Left colon (tissue), 2 donors: ENCODE measurements around the gene EFCAB3. TPM values are rescaled to one million over a fixed set of nuclear protein-coding genes. Genes with fewer than 3 reads are reported as not detected.
"Not testable (repeated sequence)": the region's sequence is repeated elsewhere in the genome, so short reads cannot be mapped to it uniquely, and the experiment has no call there.

Experiments
- ATAC-seq: fragments of 200-7000 bp; cut with Tn5 transposase; one replicate; pipeline ENCODE4 v1.9.1; 2020; ENCODE audit warnings: mild to moderate bottlenecking, moderate library complexity
- DNase-seq, 2 donors: peaks; one replicate each; pipeline ENCODE4 v3.0.0-alpha.2; 2020
- intact Hi-C, 2 donors: fragments of 100-400 bp; cut with DNase I in 1 of 2; cut with micrococcal nuclease in 1 of 2; formaldehyde crosslinking; loops; one replicate each; pipeline versions ENCODE4 v1.11.2 to v1.14.0; 2022; cut with DNase I, micrococcal nuclease
- long read RNA-seq: library from polyadenylated mRNA; unstranded; transcript quantifications from one replicate; pipeline ENCODE4 v2.0.0, GENCODE V29; 2021
- total RNA-seq, 2 donors: library from RNA; stranded (reverse); fragmentation: NEBNext Ultra II Directional; extraction: Animal tissue kit (Norgen Biotek cat#: 25700); gene quantifications; one replicate each; pipeline ENCODE4 v1.2.1, GENCODE V29; 2021
- donor health status: DM: no; HTN: no; CAD: no.
- donor health status: DM: yes; HTN: yes; CAD: no.

EFCAB3 gene
- not detected for total RNA-seq
- long read RNA-seq, result 0 reads

DNA sequence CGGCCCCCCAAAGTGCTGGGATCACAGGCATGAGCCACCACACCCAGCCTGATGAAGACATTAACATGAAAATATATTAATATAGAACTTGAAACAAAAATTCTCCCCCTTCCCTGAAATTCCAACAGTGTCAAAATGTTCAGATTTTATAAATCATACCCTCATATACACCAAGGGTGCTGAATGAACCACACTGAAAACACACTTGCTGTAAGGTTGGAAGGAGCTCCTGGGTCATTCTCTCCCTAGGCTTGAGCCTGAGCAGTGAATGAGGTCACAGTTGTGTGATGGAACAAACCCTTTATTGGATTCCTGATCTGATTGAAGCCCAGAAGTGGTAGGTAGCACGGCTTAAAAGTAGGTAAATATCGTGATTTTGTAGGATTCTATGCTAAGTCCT, at the start of gene EFCAB3:
Gene EFCAB3 (plus strand): TSS at position 301 of the 400 bp plus-strand sequence. CDS start 2,427 bp downstream, outside the sequence.
- ATAC-seq (no peak), DNase-seq (no peak)
- intact Hi-C loops, result no loop called here

DNA sequence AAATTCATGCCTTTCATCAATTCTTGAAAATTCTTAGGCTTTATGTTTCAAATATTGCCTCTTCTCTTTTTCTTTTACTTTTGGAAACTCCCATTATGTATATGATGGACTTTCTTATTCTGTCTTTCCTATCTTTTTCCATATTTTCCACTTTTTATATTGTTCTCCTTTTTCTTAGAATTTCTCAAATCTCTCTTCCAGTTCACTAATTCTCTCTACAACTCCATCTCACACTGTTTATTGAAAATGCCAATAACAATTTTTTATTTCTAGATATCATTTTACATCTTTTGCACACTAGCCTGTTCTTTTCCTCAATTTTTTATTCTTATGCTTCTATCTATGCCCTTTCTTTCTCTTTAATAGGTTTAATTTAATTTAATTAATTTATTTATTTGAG, 43.8 kb upstream of the EFCAB3 start:
- DNase-seq (no peak), ATAC-seq (no peak)
- intact Hi-C loops, result no loop called here

DNA sequence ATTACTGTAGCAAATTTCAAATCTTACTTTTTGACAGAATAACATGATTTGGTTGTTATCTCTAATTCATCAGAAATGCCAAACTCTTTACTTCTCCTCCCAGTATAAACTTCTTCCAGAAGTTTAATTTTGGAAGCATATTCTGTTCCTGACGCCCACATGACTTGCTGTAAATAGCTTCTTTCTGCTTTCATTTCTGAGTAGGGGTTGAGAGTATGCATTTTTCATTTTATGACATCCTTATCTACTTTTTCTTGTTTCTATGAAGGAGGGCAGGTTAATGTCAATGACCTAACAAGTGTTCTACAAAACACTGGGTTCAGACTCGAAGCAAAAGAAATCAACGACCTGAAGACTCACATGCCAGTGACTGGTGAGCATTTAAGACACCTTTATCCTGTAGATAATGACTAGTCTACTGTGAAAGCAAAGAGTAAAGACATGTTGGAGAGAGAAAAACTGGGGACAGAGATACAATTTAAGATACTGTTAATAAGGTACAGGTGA, 36.5 kb upstream of the EFCAB3 start:
- DNase-seq, result no peak

DNA sequence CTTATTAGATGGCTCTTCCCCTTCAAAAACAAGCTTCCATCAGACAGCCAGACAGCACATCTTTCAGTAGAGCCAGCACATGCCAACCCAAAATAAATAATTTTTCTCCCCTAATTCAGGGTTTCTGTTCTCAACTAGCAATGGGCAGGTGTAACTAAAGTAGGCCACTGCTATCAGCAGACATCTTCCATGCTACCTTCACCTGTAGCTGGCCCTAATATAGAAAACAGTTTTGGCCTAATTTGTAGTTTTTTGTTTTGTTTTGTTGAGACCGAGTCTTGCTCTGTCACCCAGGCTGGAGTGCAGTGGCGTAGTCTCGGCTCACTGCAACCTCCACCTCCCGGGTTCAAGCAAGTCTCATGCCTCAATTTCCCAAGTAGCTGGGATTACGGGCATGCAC, 29.2 kb upstream of the EFCAB3 start:
- ATAC-seq, result no peak
- DNase-seq, result no peak
- intact Hi-C loops, result no loop called here

More for the DNA sequence above, 36.5 kb upstream of the EFCAB3 start:
- intact Hi-C loops, result no loop called here
- ATAC-seq, result no peak

DNA sequence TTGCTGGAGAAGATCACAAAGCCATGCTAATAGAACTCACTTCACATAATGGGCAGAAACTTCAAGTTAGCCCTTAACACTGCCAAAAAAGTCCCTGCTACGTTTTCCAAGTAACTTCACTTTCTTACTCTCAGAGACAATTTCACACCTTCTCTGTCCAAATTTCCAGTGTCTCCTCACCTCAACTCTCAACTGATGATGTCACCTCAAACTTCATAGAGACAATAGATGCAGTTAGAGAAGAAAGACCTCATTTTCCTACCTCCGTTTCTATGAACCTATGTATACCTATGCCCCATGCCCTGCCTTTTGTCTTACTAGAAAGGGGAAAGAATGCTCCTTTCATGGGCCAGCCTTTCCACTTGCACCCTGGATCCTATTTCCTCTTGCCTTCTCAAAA, 14.2 kb upstream of the EFCAB3 start:
- intact Hi-C loops, result no loop called here
- no peak for ATAC-seq

DNA sequence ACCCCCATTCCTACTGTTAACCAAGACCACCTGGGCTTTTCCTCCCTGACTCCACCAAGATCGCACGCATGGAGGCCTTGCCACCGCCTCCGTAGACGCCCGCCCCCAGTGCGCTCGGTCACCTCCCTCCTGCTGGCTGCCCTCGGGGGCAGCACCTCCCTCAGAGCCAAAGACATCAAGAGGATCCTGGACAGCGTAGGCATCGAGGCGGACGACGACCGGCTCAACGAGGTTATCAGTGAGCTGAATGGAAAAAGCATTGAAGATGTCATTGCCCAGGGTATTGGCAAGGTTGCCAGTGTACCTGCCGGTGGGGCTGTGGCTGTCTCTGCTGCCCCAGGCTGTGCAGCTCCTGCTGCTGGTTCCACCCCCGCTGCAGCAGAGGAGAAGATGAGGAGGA, 1.2 kb downstream of the EFCAB3 start:
- no peak for ATAC-seq

More for the DNA sequence above, 14.2 kb upstream of the EFCAB3 start:
- no peak for DNase-seq

DNA sequence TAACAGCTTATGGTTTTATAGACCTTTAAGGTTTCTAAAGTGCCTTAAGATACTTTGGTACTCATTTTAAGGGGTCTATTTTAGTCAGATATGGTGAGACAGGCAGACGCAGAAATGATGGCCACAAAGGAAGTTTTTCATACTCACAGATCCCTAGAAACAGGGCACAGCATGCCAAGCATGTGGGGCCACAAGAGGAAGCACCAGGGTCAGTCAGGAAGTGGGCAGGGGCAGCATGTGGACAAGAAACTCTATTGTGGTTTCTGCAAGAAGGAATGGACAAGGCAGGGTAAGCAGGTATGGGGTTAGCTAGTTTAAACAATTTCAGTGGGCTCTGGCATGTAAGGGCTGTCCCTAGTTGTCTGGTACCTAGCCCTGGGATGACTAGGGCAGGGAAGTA, 8.5 kb downstream of the EFCAB3 start:
- intact Hi-C loops, result no loop called here
- DNase-seq (no peak), ATAC-seq (no peak)

More for the DNA sequence above, 1.2 kb downstream of the EFCAB3 start:
- intact Hi-C loops, result no loop called here
- no peak for DNase-seq

DNA sequence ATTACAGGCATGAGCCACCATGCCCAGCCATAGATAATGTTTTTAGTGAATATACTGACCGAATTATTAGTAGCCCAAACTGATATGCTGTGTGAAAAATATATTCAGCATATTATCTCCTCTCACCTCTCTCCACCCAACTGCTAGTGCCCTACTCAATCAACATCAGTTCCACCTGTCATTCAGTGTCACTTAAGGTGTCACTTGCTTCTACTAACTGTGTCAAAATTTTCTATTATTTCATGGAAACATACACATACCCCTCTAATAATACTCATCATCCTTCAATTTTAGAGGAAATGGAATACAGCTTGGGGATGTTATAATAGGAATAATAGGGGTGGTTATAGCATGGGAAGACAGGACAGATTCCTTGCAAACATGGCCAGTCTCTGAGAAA, 12.6 kb downstream of the EFCAB3 start:
- intact Hi-C loops, result no loop called here
- DNase-seq (no peak), ATAC-seq (no peak)

DNA sequence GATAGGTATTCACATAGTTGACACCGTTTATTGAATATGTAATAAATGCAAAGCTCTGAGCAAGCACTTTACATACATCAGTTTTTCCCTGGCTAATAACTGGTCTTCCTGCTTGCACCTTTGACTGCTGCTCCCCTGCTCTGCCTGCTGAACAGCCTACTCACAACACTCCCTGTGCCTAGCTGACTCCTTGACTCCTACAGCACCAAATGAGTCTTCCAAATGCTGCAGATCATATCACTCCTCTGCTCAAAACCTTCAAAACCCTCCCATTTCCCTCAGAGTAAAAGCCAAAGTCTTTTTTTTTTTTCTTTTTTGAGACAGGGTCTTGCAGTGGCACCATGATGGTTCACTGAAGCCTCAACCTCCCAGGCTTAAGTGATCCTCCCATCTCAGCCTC, 18.5 kb downstream of the EFCAB3 start:
- intact Hi-C loops, result no loop called here
- no peak for ATAC-seq
- DNase-seq, result no peak

DNA sequence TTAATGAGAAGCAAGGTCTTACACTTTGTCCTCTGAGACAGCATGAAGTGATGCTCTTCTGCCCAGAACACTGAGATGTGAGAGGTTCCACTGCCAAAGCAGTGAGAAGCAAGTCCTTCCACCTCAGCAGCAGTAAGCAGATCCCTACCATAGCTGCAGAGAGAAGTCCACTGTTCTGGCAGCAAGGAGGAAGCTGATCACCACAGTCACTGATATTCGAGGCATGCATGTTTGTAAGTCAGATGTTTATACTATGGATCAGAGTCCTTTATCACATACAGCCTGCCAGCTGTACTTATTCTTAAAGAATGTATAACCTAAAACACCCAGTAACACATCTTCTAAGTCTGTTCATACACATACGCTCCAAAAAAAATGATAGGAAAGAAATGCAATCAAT, 25.1 kb downstream of the EFCAB3 start:
- DNase-seq, result no peak
- ATAC-seq, result no peak
- intact Hi-C loops, result no loop called here

DNA sequence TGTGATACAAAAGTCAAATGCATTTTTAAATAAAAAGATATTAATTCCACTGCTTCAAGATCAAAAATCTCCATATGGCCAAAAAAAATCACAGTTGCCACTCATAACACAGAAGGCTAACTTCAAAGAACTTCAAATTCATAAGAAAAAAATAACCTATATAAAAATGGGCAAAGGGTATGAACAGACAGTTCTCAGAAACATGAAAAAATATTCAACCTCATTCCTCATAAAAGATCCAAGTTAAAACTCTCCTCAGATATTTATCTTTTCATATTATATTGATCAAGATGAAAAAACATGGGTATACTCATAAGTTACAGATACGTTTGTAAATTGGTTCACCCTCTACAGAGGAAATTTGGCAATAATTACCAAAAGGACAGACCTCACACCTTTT, 32.7 kb downstream of the EFCAB3 start:
- intact Hi-C loops, ATAC-seq: not testable (repeated sequence)

DNA sequence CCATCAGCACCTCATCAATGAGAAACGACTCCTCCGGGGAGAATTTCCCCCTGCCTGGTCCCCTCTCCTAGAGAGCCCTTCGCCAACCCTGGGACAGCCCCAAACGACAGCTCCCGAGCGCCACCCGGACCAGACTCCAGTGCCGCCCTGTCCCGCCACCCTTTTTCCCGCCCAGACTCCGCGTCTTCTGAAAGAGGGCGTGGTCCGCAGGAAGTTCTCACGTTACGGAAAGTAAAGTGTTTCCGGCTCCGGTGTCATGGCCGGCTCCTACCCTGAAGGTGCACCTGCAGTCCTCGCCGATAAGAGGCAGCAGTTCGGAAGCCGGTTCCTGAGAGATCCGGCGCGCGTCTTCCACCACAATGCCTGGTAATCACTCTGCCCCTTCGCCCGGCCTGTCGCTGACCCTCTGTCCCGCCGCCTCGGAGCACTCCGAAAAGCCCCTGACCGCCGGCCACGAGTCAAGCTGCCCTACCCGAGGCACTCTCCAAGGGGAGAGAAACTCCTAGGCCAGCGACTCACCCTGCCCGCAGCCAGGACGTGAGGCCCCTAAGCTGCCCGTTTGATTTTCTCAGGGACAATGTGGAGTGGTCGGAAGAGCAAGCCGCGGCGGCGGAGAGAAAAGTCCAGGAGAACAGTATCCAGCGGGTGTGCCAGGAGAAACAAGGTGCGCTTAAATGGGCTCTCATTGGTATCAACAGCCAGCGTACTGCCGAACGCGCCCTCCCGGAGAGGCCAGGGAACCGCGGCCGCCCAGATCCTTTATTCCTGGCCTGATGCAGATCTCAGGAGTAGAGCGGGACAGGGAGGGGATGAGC, 43.5 kb downstream of the EFCAB3 start, which contains the start of gene METTL2A:
Gene METTL2A (plus strand): TSS at position 251 of the 815 bp plus-strand sequence. CDS start 6 bp downstream, at position 257.
- DNase-seq (peak; percentile 90), ATAC-seq (peak; percentile 89)
- intact Hi-C loops, result not testable (repeated sequence)

More for the DNA sequence above, 32.7 kb downstream of the EFCAB3 start:
- DNase-seq, result not testable (repeated sequence)

DNA sequence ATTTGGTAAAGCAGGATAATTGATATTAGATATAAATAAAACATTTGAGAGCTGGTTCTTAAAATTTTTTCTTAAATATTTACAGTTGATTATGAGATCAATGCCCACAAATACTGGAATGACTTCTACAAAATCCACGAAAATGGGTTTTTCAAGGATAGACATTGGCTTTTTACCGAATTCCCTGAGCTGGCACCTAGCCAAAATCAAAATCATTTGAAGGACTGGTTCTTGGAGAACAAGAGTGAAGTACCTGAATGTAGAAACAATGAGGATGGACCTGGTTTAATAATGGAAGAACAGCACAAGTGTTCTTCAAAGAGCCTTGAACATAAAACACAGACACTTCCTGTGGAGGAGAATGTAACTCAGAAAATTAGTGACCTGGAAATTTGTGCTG, 45.9 kb downstream of the EFCAB3 start:
- intact Hi-C loops, ATAC-seq, DNase-seq: not testable (repeated sequence)

DNA sequence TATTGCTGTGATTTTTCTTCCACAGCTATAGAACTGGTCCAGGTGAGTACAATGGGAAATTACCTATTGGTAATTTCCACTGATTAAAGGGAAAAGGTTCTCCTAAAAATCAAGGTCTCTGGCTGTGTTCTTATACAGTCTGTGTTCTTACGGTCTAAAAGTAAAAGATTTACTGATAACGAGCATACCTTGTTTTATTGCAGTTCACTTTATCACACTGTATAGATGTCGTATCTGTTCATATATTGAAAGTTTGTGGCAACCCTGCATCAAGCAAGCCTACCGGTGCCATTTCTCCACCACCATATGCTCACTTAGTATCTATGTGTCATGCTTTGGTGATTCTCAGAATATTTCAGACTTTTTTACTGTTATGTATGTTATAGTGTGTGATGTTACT, 54.9 kb downstream of the EFCAB3 start:
- DNase-seq, intact Hi-C loops: not testable (repeated sequence)
- peak; percentile 90 for ATAC-seq

DNA sequence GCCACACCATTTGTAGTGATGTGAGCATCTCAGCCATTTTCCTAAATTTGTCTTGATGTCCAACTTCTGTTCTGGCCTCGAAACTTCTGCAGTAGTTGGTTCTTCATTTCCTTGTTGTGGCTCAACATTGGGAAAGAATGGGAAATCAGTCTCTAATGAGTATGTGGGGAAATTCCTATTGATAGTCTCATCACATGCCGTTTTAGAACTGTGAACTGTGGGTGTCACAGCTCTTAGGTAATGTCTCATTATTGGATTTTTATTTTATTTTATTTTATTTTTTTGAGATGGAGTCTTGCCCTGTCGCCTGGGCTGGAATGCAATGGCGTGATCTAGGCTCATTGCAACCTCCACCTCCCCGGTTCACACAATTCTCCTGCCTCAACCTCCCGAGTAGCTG, 60.8 kb downstream of the EFCAB3 start:
- DNase-seq, ATAC-seq, intact Hi-C loops: not testable (repeated sequence)

DNA sequence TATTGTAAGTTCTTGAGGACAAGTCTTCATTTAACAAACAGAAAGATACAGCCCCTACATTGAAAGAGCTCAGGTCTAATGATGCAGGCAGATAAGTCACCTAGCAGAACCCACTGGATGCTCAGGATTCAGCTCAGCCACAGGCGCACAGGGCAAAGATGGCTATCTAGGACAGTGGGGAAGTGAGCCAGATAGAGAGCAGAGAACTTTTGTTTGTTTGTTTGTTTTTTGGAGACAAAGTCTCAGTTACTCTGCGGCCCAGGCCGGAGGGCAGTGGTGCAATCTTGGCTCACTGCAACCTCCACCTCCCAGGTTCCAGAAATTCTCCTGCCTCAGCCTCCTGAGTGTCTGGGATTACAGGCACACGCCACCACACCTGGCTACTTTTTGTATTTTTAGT, 63.7 kb downstream of the EFCAB3 start:
- intact Hi-C loops, result no loop called here
- ATAC-seq, result no peak
- no peak for DNase-seq

DNA sequence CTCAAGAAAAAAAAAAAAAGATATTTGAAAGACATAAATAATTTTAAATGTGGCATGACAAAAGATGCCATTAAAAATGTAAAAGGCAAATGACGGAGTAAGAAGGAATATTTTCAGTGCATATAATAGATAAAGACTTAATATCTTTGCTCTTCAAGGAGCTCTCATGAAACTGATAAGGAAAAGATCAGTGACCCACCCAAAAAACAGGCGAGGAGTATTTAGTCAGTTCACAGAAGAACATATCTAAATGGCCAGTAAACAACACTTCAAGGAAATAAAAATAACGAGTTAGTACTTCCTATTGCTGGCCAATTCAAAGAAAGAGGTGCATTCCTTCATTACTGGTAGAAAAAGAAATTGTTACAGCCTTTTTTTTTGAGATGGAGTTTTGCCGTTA, 65.4 kb downstream of the EFCAB3 start:
- ATAC-seq, intact Hi-C loops, DNase-seq: not testable (repeated sequence)

DNA sequence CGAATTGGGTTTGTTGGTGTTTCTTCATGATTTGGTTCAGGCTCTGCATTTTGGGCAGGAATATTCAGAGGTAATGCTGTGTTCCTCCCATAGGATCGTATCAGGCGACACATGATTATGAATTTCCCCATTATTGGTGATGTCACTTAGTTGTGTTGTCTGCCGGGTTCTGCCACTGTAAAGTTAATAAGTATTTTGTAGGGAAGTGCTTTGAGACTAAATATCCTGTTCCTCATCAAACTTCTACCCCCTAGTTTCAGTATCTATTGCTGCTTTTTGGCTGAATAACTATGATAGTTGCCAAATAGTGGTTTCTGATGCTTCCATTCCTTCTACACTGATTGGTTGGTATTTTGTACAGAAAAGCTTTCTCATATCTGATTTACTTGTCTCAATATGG, 71.8 kb downstream of the EFCAB3 start:
- DNase-seq, intact Hi-C loops, ATAC-seq: not testable (repeated sequence)

DNA sequence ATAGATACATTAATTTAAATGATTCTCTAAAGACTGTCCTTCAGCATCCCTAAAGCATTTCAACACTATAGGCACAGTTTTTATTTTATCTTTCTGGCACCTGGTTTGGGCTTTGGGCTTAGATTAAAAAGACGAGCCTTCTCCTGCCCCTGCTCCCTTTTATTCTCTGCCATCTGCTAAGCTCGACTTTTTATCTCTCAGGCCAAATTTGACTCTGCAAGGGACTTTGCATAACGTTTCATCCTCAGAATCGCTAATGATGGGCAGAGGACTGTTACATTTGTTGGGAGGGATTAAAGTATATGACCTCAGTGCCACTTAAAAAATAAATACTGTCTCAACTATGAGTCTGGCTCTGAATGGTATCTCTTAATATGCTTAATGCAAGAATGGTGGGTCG, 72.7 kb downstream of the EFCAB3 start:
- intact Hi-C loops, ATAC-seq, DNase-seq: not testable (repeated sequence)

DNA sequence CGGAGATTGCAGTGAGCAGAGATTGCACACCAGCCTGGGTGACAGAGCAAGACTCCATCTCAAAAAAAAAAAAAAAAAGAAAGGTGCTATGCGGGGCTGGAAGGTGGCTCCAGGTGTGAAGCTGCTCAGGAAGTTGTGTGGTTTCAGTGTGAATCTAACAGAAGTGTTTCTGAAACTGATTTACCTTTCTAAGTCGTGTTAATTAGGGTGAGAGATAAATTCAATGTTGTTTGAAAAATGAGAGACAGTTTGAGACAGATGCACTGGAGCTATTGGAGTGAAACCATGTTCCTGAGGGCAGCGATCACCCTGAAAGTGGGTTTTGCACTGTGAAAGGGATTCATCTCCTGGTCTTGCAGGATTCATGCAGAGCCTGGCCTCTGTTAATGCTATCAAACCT, 73.3 kb downstream of the EFCAB3 start:
- DNase-seq, ATAC-seq, intact Hi-C loops: not testable (repeated sequence)
